K562 (cell line): ENCODE results near the gene TMEM120B. TPM values are rescaled to one million over a fixed set of nuclear protein-coding genes. Genes with fewer than 3 reads are reported as not detected.

ENCODE experiments used
- HNRNPUL1 ChIP-seq: fragments of 200-400 bp; formaldehyde crosslinking; IDR thresholded peaks from 2 replicates; pipeline ENCODE4 v1.6.1; 2017; ENCODE audit warnings: low read length
- MAFK ChIP-seq: IDR thresholded peaks from 2 replicates; pipeline ENCODE4 v1.6.1; 2011; ENCODE audit warnings: low read length, improper control_type of control experiment
- PTBP1 ChIP-seq: fragments of 200-400 bp; formaldehyde crosslinking; IDR thresholded peaks from 2 replicates; pipeline ENCODE4 v1.6.1; 2017; ENCODE audit warnings: low read depth, low read length
- REST ChIP-seq, 2 experiments: fragments of 450-650 bp; formaldehyde crosslinking in 1 of 2; IDR thresholded peaks; 2 replicates each; pipeline versions ENCODE4 v1.4.0 to v1.6.1; 2014 to 2020; ENCODE audit warnings: mild to moderate bottlenecking in 2 of 2, borderline replicate concordance in 1 of 2, low read depth in 1 of 2
- RFX5 ChIP-seq: IDR thresholded peaks from 2 replicates; pipeline ENCODE4 v1.6.1; 2011; ENCODE audit warnings: low read depth, mild to moderate bottlenecking, improper control_type of control experiment, low read length
- RREB1 ChIP-seq: fragments of 250-450 bp; sonication (Bioruptor Pico); IDR thresholded peaks from 2 replicates; pipeline ENCODE4 v1.4.0; 2020
- SLC30A9 ChIP-seq: fragments of 250-450 bp; sonication (Bioruptor Pico); IDR thresholded peaks from 2 replicates; pipeline ENCODE4 v1.8.0; 2022; ENCODE audit warnings: mild to moderate bottlenecking, moderate library complexity
- ZFPM2 ChIP-seq: fragments of 250-450 bp; sonication (Bioruptor Pico); IDR thresholded peaks from 2 replicates; pipeline ENCODE4 v1.5.1; 2022; ENCODE audit warnings: mild to moderate bottlenecking
- polyA plus RNA-seq, 8 experiments: library from polyadenylated mRNA; depleted of rRNA in 4 of 8; stranded (reverse) in 5 of 8; unstranded in 3 of 8; fragments of >200 nt; fragmentation: Nextera tagmentation in 2 of 8; fragmentation: Illumina TruSeq in 1 of 8; extraction: Ambion mirVana in 2 of 8; extraction: Trizol in 1 of 8; gene quantifications; 2 replicates each; pipeline versions ENCODE4 v1.2.1 to v1.2.3, GENCODE V29; 2011 to 2014; ENCODE audit warnings: inconsistent platforms in 1 of 8, missing spikeins in 1 of 8
- total RNA-seq, 7 experiments: library from RNA; depleted of rRNA in 6 of 7; stranded (reverse); fragments of >200 nt in 6 of 7; fragmentation: Illumina TruSeq in 2 of 7; extraction: Trizol in 2 of 7; gene quantifications; 2 replicates each; pipeline versions ENCODE4 v1.2.1 to v1.2.3, GENCODE V29; 2011 to 2021; ENCODE audit warnings: low replicate concordance in 1 of 7

The TMEM120B gene
- total and polyA plus RNA-seq, 9 of the 15 experiments (the other 6 are each of a cell fraction or from before 2014, with no cell fraction given) = 1.7 to 18.6 (median 7.4) TPM

- TF ChIP-seq MAFK = peak; percentile 81
- no peak for TF ChIP-seq HNRNPUL1
- TF ChIP-seq SLC30A9 = no peak
- peak; percentile 79 for TF ChIP-seq REST (IDR thresholded peaks at IDR 0.05; ENCODE audit: borderline replicate concordance)
- TF ChIP-seq REST (CRISPR knock-in tag; IDR thresholded peaks at IDR 0.05; ENCODE audit: low read depth) = peak; percentile 28; the same call in 1 of the 2 replicates
- TF ChIP-seq RFX5 = no peak
- TF ChIP-seq ZFPM2 = no peak
- TF ChIP-seq PTBP1 = no peak
- 0 out of 2 replicates have a peak, but pooled peaks have one; percentile 80 for TF ChIP-seq RREB1 (CRISPR knock-in tag)
These were observed 88.4 kb downstream of the TMEM120B start (continued) for GRCh38 chr12:121800694-121801594.
